ENCODE results near the gene KCNC1. TPM values are rescaled to one million over a fixed set of nuclear protein-coding genes. Genes with fewer than 3 reads are reported as not detected.

Gene KCNC1
- polyA plus RNA-seq, 1 experiment, result not detected

DNA sequence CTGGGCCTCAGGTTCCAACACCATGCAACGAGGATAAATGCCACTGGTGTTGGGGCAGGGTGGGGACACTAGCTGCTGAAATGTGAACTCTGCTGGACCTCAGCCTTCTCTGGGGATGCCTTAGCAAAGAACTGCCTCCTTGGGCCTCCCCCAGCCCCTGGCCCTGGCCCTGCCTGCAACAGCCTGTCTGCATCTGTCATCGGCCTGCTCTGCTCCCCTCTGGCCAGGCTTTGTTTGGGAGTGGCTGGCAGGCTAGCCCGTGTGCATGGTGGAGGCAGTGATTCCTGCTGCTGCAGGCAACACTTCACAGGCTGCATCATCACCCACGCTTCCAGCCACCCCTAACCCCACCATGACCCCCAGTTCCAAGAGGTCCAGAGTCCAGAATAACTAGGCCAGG lies 26.8 kb upstream of the KCNC1 start:
- TF ChIP-seq, protein P1, sequence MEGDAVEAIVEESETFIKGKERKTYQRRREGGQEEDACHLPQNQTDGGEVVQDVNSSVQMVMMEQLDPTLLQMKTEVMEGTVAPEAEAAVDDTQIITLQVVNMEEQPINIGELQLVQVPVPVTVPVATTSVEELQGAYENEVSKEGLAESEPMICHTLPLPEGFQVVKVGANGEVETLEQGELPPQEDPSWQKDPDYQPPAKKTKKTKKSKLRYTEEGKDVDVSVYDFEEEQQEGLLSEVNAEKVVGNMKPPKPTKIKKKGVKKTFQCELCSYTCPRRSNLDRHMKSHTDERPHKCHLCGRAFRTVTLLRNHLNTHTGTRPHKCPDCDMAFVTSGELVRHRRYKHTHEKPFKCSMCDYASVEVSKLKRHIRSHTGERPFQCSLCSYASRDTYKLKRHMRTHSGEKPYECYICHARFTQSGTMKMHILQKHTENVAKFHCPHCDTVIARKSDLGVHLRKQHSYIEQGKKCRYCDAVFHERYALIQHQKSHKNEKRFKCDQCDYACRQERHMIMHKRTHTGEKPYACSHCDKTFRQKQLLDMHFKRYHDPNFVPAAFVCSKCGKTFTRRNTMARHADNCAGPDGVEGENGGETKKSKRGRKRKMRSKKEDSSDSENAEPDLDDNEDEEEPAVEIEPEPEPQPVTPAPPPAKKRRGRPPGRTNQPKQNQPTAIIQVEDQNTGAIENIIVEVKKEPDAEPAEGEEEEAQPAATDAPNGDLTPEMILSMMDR (IDR thresholded peaks at IDR 0.05; ENCODE audit: insufficient read depth, low read depth, low read length), result no peak

DNA sequence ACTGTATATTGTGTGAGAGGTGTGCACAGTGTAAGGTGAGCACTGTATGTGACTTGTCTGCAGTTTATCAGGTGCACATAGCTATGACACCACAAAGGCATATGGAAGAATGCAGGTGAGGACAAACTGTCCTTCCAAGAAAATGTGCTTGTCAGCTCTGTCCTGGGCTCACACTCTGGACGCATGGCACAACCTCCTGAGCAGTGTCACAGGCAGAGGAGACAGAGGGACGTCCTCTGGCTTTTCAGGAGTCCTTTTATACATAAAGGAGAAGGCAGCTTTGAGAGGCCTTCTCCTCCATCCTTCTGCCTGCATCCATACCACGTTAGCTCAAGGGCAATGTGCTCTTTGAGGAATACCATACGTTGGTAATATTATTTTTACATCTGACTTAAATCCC lies 22.7 kb upstream of the KCNC1 start:
- POLR2A ChIA-PET, result no interaction called here
- DNase-seq (ENCODE audit: low read depth), result no peak
- TF ChIP-seq, protein P1 (IDR thresholded peaks at IDR 0.05; ENCODE audit: insufficient read depth, low read depth, low read length), result no peak
- Histone ChIP-seq H3K4me3 (ENCODE audit: low read depth, low read length) (no peak overlapping the region), H3K27me3 (ENCODE audit: control insufficient read depth, insufficient read depth, low read length) (peaks cover 4% of the 10 kb centered on the region; the same call in 1 of the 2 replicates), H3K36me3 (ENCODE audit: control insufficient read depth, insufficient read depth, low read length) (no peaks in the 10 kb centered on the region)
- CTCF ChIA-PET, result interaction anchor here (1.2 to 2.5 kb wide), 2 partner anchors 9 to 19 kb away, joined by 3 to 13 read pairs; no protein-coding TSS in a partner anchor

More for the DNA sequence above, 26.8 kb upstream of the KCNC1 start:
- POLR2A ChIA-PET, result no interaction called here
- Histone ChIP-seq H3K4me3 (ENCODE audit: low read depth, low read length) (no peak overlapping the region), H3K27me3 (ENCODE audit: control insufficient read depth, insufficient read depth, low read length) (peaks cover 3% of the 10 kb centered on the region; the same call in 1 of the 2 replicates), H3K36me3 (ENCODE audit: control insufficient read depth, insufficient read depth, low read length) (no peaks in the 10 kb centered on the region)
- CTCF ChIA-PET, result interaction anchor here (1.2 to 1.4 kb wide), 2 partner anchors 15 to 23 kb away, joined by 3 to 4 read pairs; no protein-coding TSS in a partner anchor
- no peak for DNase-seq (ENCODE audit: low read depth)

DNA sequence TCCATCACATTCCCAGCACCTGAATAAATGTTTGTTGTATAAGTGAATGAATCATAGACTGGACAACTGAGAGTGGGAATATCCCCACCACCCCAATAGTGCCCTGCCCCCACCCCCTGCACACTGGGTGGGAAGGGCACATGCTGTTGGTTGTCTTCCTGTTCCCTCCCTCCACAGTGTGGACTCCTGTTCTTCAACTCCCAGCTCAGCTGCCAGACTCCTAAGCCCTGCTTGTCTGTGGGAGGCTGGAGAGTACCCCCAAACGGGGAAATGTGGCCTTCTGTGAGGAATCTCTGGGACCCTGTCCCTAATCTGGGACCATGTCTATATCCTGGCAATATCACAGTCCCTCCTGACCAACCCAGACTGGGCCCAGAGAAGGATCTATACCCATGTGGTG lies 20.7 kb upstream of the KCNC1 start:
- DNase-seq (ENCODE audit: low read depth), result no peak
- Histone ChIP-seq H3K36me3 (ENCODE audit: control insufficient read depth, insufficient read depth, low read length) (no peaks in the 10 kb centered on the region), H3K27me3 (ENCODE audit: control insufficient read depth, insufficient read depth, low read length) (peaks cover 14% of the 10 kb centered on the region), H3K4me3 (ENCODE audit: low read depth, low read length) (no peak overlapping the region)
- CTCF ChIA-PET, result interaction anchor here (2.5 kb wide), 1 partner anchor 17 kb away, joined by 13 read pairs; no protein-coding TSS in a partner anchor
- TF ChIP-seq, protein P1 (IDR thresholded peaks at IDR 0.05; ENCODE audit: insufficient read depth, low read depth, low read length), result no peak
- POLR2A ChIA-PET, result no interaction called here

DNA sequence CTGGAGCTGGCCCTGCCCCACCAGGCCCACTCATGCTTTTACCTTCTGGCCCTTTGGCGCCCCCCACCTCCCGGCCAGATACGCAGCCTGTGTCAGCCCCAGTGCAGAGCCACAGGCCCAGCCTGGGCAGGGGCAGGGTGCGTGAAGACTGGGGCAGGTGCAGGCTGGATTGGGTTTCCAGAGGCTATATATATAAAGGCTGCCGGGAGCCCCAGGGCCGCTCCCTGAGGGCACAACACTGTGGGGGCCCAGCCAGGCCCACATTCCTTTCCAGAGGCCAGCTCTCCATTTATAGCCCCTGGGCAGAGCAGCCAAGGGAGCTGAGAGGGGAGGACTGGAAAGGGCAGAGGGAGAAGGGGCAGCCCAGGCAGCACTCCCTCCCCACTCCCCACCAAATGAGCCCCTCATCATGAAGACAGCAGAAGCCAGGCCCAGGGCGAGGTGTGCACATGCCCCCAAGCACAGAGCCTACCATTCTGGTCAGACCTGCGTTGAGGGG lies 20.2 kb upstream of the KCNC1 start:
- POLR2A ChIA-PET, result no interaction called here
- H3K36me3 ChIP-seq (ENCODE audit: control insufficient read depth, insufficient read depth, low read length), result no peaks in the 10 kb centered on the region
- TF ChIP-seq, protein P1 (IDR thresholded peaks at IDR 0.05; ENCODE audit: insufficient read depth, low read depth, low read length), result no peak
- no peak overlapping the region for H3K4me3 ChIP-seq (ENCODE audit: low read depth, low read length)
- H3K27me3 ChIP-seq (ENCODE audit: control insufficient read depth, insufficient read depth, low read length), result peaks cover 14% of the 10 kb centered on the region
- CTCF ChIA-PET, result no interaction called here
- no peak for DNase-seq (ENCODE audit: low read depth)

DNA sequence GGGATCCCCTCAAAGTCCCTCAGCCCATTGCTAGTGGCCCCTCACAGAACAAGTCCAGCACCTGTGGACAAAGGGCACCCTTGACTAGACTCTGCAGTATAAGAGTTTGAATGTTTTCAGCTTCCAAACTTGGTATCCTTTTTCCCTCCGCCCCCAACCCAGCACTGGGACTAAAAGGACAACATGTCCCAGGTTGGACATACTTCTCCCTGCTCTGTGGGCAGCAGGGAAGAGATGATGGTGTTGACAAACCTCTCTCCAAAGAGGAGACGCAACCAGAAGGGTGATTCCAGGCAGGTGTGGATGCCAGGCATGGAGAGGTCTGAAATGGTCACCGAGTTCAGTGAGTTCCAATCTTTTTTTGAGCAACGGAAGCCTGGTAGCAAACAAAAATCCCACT lies 19.7 kb upstream of the KCNC1 start:
- no peaks in the 10 kb centered on the region for H3K36me3 ChIP-seq (ENCODE audit: control insufficient read depth, insufficient read depth, low read length)
- DNase-seq (ENCODE audit: low read depth), result no peak
- TF ChIP-seq, protein P1 (IDR thresholded peaks at IDR 0.05; ENCODE audit: insufficient read depth, low read depth, low read length), result no peak
- no peak overlapping the region for H3K4me3 ChIP-seq (ENCODE audit: low read depth, low read length)
- ChIA-PET CTCF (no interaction called here), POLR2A (no interaction called here)
- peaks cover 16% of the 10 kb centered on the region for H3K27me3 ChIP-seq (ENCODE audit: control insufficient read depth, insufficient read depth, low read length)
